Measurements from ENCODE around the gene CIBAR2.

Gene CIBAR2

GRCh38 chr16:85144026-85144915, 32.0 kb upstream of the CIBAR2 start:
- no peak for DNase-seq (ENCODE audit: low read depth, low spot score)

GRCh38 chr16:85142771-85143211, 30.5 kb upstream of the CIBAR2 start:
- no peak for DNase-seq (ENCODE audit: low read depth, low spot score)

- no peak for DNase-seq (ENCODE audit: low read depth, low spot score)
These were observed 29.8 kb upstream of the CIBAR2 start for GRCh38 chr16:85142129-85142513.

- DNase-seq (ENCODE audit: low read depth, low spot score) = no peak
These were observed 29.3 kb upstream of the CIBAR2 start for GRCh38 chr16:85141491-85142128.

- no peak for DNase-seq (ENCODE audit: low read depth, low spot score)
These were observed 28.3 kb upstream of the CIBAR2 start for GRCh38 chr16:85140455-85141012.

GRCh38 chr16:85139881-85140339, 27.6 kb upstream of the CIBAR2 start:
- DNase-seq (ENCODE audit: low read depth, low spot score) = no peak

- no peak for DNase-seq (ENCODE audit: low read depth, low spot score)
These were observed 26.8 kb upstream of the CIBAR2 start for GRCh38 chr16:85138825-85139627.

- no peak for DNase-seq (ENCODE audit: low read depth, low spot score)
These were observed 26.0 kb upstream of the CIBAR2 start for GRCh38 chr16:85138073-85138824.

- no peak for DNase-seq (ENCODE audit: low read depth, low spot score)
These were observed 25.2 kb upstream of the CIBAR2 start for GRCh38 chr16:85137323-85138072.

GRCh38 chr16:85136702-85137322, 24.5 kb upstream of the CIBAR2 start:
- no peak for DNase-seq (ENCODE audit: low read depth, low spot score)

- DNase-seq (ENCODE audit: low read depth, low spot score) = no peak
These were observed 24.0 kb upstream of the CIBAR2 start for GRCh38 chr16:85136213-85136701.

- DNase-seq (ENCODE audit: low read depth, low spot score) = no peak
These were observed 22.5 kb upstream of the CIBAR2 start for GRCh38 chr16:85134789-85135142.

GRCh38 chr16:85134076-85134788, 22.0 kb upstream of the CIBAR2 start:
- DNase-seq (ENCODE audit: low read depth, low spot score) = no peak

- DNase-seq (ENCODE audit: low read depth, low spot score) = no peak
These were observed 21.0 kb upstream of the CIBAR2 start for GRCh38 chr16:85133290-85133599.

- no peak for DNase-seq (ENCODE audit: low read depth, low spot score)
These were observed 20.4 kb upstream of the CIBAR2 start for GRCh38 chr16:85132456-85133289.

- DNase-seq (ENCODE audit: low read depth, low spot score) = no peak
These were observed 18.4 kb upstream of the CIBAR2 start for GRCh38 chr16:85130705-85131028.

GRCh38 chr16:85129876-85130704, 17.8 kb upstream of the CIBAR2 start:
- DNase-seq (ENCODE audit: low read depth, low spot score) = no peak
